ENCODE measurements around the gene GATD1. TPM values are rescaled to one million over a fixed set of nuclear protein-coding genes. Genes with fewer than 3 reads are reported as not detected.

GATD1 gene
- 1.9 and 5.7 TPM in 2 replicates for polyA plus RNA-seq

GRCh38 chr11:777288-778255, at the start of gene GATD1:
Gene GATD1, minus strand, starts transcription at chr11:777487. Its CDS starts 25 bp downstream, at chr11:777462.

GRCh38 chr11:818396-819128, 41.3 kb upstream of the GATD1 start, which contains the start of gene PNPLA2:
Gene PNPLA2, plus strand, starts transcription at chr11:818914. Its CDS starts 805 bp downstream, at chr11:819719.

GRCh38 chr11:809287-810039, 32.2 kb upstream of the GATD1 start, which contains the start of gene RPLP2:
Gene RPLP2, plus strand, starts transcription at chr11:809967. Its CDS starts 268 bp downstream, at chr11:810235.

GRCh38 chr11:798093-798713, 20.9 kb upstream of the GATD1 start, which contains the start of gene SLC25A22:
Gene SLC25A22, minus strand, starts transcription at chr11:798281. Its CDS starts 3,275 bp downstream, at chr11:795006.

GRCh38 chr11:789943-790342, 12.7 kb upstream of the GATD1 start, which contains the start of gene CEND1:
Gene CEND1, minus strand, starts transcription at chr11:790090. Its CDS starts 1,514 bp downstream, at chr11:788576.

GRCh38 chr11:747158-748006, 29.9 kb downstream of the GATD1 start, which contains the start of gene TALDO1:
Gene TALDO1, plus strand, starts transcription at chr11:747464. Its CDS starts 18 bp downstream, at chr11:747482.

Other genes with a start within 250 kb of the GATD1 start
- gene HRAS, start 241.9 kb downstream of the GATD1 start, polyA plus RNA-seq, result 19.5 and 37.7 TPM in 2 replicates
- 0.13 TPM in 1 of 2 replicates, not detected in the other for gene LRRC56, start 240.0 kb downstream of the GATD1 start, polyA plus RNA-seq
- not detected in 2 replicates for gene LMNTD2, start 216.7 kb downstream of the GATD1 start, polyA plus RNA-seq
- 1.6 and 3.9 TPM in 2 replicates for gene RASSF7, start 216.5 kb downstream of the GATD1 start, polyA plus RNA-seq
- gene PHRF1, start 201.0 kb downstream of the GATD1 start, polyA plus RNA-seq, result 0.19 and 0.35 TPM in 2 replicates
- gene IRF7, start 161.5 kb downstream of the GATD1 start, polyA plus RNA-seq, result not detected in 2 replicates
- gene CDHR5, start 152.5 kb downstream of the GATD1 start, polyA plus RNA-seq, result not detected in 2 replicates
- not detected in 2 replicates for gene SCT, start 150.3 kb downstream of the GATD1 start, polyA plus RNA-seq
- not detected in 2 replicates for gene DRD4, start 140.2 kb downstream of the GATD1 start, polyA plus RNA-seq
- gene DEAF1, start 82.3 kb downstream of the GATD1 start, polyA plus RNA-seq, result 10.8 and 19.0 TPM in 2 replicates
- 31.2 and 39.5 TPM in 2 replicates for gene TMEM80, start 81.7 kb downstream of the GATD1 start, polyA plus RNA-seq
- gene EPS8L2, start 71.3 kb downstream of the GATD1 start, polyA plus RNA-seq, result 73.8 and 170 TPM in 2 replicates
- gene TALDO1, start 30.0 kb downstream of the GATD1 start, polyA plus RNA-seq, result 40.4 and 72.7 TPM in 2 replicates
- 14.7 and 20.2 TPM in 2 replicates for gene CEND1, start 12.6 kb upstream of the GATD1 start, polyA plus RNA-seq
- gene SLC25A22, start 20.8 kb upstream of the GATD1 start, polyA plus RNA-seq, result 4.6 and 6.6 TPM in 2 replicates
- gene PIDD1, start 27.7 kb upstream of the GATD1 start, polyA plus RNA-seq, result 0.95 and 0.99 TPM in 2 replicates
- 295 and 369 TPM in 2 replicates for gene RPLP2, start 32.5 kb upstream of the GATD1 start, polyA plus RNA-seq
- 0.77 and 3.1 TPM in 2 replicates for gene PNPLA2, start 41.4 kb upstream of the GATD1 start, polyA plus RNA-seq
- not detected in 2 replicates for gene CRACR2B, start 50.4 kb upstream of the GATD1 start, polyA plus RNA-seq
- 6.6 and 8.6 TPM in 2 replicates for gene CD151, start 55.5 kb upstream of the GATD1 start, polyA plus RNA-seq
- 181 and 206 TPM in 2 replicates for gene POLR2L, start 65.0 kb upstream of the GATD1 start, polyA plus RNA-seq
- not detected in 2 replicates for gene TSPAN4, start 65.4 kb upstream of the GATD1 start, polyA plus RNA-seq
- gene CHID1, start 133.3 kb upstream of the GATD1 start, polyA plus RNA-seq, result 25.8 and 47.8 TPM in 2 replicates
- gene AP2A2, start 148.4 kb upstream of the GATD1 start, polyA plus RNA-seq, result 32.3 and 35.2 TPM in 2 replicates